Measurements from ENCODE around the gene GDF3.

DNA sequence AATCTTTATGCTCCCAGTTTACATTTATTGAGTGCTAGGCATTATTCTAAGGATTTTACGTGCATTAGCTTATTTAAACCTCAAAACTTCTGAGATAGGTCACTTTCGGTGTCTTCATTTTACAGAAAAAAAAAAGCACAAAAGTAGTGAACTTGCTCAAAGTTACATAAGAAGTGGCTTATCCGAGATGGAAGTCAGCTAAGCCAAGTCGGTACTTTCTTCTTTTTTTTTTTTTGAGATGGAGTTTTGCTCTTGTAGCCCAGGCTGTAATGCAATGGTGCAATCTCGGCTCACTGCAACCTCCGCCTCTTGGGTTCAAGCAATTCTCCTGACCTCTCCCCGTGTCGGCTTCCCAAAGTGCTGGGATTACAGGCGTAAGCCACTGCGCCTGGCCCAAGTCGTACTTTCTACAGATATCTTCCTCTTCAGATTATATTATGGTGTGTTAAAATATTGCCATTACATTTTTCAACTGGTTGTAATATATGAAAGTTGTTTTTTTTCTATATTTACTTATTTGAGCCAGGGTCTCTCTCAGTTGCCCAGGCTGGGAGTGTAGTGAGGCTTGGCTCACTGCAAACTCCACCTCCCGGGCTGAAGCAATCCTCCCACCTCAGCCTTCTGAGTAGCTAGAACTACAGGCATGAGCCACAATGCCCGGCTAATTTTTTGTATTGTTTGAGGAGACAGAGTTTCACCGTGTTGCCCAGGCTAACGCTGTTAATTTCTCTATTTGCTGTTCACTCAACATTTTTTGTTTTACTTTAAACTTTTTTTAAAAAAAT, 24.6 kb upstream of the GDF3 start:
- TF ChIP-seq, protein P1, sequence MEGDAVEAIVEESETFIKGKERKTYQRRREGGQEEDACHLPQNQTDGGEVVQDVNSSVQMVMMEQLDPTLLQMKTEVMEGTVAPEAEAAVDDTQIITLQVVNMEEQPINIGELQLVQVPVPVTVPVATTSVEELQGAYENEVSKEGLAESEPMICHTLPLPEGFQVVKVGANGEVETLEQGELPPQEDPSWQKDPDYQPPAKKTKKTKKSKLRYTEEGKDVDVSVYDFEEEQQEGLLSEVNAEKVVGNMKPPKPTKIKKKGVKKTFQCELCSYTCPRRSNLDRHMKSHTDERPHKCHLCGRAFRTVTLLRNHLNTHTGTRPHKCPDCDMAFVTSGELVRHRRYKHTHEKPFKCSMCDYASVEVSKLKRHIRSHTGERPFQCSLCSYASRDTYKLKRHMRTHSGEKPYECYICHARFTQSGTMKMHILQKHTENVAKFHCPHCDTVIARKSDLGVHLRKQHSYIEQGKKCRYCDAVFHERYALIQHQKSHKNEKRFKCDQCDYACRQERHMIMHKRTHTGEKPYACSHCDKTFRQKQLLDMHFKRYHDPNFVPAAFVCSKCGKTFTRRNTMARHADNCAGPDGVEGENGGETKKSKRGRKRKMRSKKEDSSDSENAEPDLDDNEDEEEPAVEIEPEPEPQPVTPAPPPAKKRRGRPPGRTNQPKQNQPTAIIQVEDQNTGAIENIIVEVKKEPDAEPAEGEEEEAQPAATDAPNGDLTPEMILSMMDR (IDR thresholded peaks at IDR 0.05): no peak
- TF ChIP-seq POLR2A (IDR thresholded peaks at IDR 0.05) (no peak), POLR2AphosphoS5 (IDR thresholded peaks at IDR 0.05) (no peak)

All from stomach (tissue), 4 donors.